NCI-H2196 treated with DMSO at 0.1 percent for 48 hours (cell line): ENCODE results near the gene RABL3.
"Not testable (repeated sequence)": the region's sequence is repeated elsewhere in the genome, so short reads cannot be mapped to it uniquely, and the experiment has no call there.

Experiments used
- DNase-seq: peaks from one replicate; lab custom pipeline; 2025; ENCODE audit not compliant: unreplicated experiment; lab: John Stamatoyannopoulos, UW

RABL3 gene

GRCh38 chr3:120683671-120684301 lies 58.5 kb downstream of the RABL3 start:
- no peak for DNase-seq

- DNase-seq: no peak
These were observed 59.1 kb downstream of the RABL3 start for GRCh38 chr3:120683213-120683612.

GRCh38 chr3:120682095-120682681 lies 60.1 kb downstream of the RABL3 start, which contains the start of gene HGD:
Gene HGD, minus strand, starts transcription at chr3:120682239. Its CDS starts 128 bp downstream, at chr3:120682111.
- DNase-seq: no peak

DNA sequence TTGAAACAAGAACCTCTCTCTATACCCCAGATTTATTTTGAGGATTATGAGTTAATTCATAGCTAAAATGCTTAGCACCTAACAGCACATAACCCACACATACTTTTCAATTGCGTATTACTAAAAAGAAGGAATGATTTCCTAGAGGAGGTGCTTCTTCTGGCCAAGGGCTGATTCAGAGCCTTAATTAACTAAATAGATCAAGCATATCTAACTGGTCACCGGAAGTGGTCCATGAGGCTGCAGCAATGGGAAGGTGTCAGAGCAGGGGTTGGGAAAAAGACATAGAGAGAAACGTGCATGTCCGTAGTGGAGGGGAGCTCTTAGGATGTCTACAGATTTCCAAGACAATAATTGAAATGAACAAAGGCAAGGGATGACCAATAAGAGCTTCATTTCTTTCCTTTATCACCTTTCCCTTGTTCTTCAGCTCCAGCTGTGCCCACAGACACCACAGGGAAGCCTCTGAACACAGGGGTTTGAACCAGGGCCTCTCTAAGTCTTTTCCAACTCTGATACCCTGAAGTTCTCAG lies 60.7 kb downstream of the RABL3 start:
- no peak for DNase-seq

- DNase-seq: no peak
These were observed 61.3 kb downstream of the RABL3 start for GRCh38 chr3:120681018-120681417.

DNA sequence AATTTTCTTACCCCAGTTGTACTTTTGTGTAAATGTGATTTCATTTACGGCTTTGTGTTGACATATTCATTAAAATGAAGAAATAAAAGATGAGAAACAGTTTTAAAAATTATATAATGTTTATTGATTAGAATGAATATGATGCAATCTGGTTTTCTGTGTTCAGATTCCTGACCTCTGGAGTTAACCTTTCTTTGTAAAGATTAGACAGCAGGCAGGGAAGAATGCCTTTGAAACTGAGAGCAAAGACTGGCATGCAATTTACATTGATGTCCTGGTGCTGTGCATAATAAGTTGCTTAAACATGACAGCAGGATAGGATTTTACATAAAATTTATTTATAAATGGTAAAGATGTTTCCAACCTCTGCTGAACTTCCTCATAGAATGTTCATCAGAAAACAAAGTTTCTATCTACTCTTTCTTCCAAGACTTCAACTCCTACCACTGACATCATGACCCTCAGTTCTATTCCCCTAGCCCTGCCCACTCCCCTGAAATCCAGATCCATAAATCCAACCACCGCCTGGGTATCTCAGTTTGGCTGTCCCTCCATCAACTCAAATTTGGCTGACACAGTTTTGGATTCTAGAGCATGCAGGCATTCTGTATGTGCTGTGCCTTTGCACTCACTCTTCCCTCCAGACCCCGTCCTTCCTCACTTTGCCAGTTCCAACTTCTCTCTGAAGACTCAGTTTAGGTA lies 62.0 kb downstream of the RABL3 start:
- no peak for DNase-seq

DNA sequence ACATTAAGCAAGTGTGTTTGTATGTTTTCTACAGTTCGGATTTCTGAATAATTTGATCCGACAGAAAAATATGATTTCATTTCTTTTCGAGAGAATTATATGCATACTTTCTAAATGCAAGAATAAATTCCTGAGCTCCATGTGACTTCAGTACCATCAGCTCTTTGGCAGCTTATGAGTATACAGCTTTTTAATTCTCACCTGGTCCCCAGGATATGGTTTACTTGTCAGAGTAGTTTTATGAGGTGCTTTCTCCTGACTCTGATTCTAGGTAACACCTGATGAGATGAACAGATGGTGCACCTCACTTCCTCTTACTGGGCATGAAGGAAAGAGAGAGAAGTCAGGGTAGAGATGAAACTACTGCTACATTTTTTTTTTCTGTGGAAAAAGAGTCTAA lies 63.3 kb downstream of the RABL3 start:
- DNase-seq: no peak

- DNase-seq: no peak
These were observed 63.9 kb downstream of the RABL3 start for GRCh38 chr3:120678331-120678947.

DNA sequence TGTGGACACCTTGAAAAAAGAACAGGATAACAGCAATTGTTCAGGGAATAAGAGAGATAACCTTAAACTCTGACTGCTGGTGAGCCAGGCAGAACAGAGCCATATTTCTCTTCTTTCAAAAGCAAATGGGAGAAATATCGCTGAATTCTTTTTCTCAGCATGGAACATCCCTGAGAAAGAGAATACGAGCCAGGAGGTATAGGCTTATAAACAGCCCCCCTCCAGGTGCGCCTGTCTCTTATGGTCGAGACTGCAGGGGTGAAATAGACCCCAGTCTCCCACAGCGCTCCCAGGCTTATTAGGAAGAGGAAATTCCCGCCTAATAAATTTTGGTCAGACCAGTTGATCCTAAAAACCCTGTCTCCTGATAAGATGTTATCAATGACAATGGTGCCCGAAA lies 65.1 kb downstream of the RABL3 start:
- DNase-seq: not testable (repeated sequence)

DNA sequence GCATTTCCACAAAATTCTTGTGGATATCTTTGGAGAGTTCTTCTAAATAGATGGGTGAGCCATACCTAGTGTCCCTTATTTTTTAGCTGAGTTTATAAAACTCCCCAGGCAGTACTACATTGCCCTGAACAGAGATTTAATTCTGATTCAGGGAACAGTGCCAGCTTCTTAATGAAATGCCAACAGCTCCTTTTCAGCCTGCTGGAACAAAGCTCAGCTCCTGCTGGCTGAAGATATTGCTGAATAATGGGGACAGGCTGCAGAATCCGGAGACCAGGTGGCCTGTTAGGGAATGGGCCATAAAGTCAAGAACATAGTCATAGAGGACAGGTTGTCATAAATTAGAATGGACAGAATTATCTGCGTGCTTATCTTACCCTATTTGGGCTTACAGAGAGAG lies 69.2 kb downstream of the RABL3 start:
- DNase-seq: no peak

DNA sequence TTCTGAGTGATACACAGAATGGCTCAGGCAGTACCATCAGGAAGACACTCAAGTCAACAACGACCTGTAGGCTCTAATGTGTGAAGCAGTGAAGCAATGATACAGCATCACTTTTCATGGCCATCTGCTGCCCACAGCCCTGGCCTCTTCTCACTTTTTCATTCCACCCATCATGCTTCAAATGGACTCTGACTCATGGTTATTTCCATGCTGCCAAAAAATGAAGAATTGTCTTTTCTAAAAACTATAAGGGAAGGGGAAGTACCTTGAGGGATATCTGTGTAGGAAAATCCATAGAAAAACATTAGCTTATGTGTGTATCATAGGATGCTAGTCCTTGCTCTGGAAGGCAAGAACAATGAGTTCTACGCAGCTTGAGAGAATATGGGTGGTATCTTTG lies 71.7 kb downstream of the RABL3 start:
- no peak for DNase-seq

DNA sequence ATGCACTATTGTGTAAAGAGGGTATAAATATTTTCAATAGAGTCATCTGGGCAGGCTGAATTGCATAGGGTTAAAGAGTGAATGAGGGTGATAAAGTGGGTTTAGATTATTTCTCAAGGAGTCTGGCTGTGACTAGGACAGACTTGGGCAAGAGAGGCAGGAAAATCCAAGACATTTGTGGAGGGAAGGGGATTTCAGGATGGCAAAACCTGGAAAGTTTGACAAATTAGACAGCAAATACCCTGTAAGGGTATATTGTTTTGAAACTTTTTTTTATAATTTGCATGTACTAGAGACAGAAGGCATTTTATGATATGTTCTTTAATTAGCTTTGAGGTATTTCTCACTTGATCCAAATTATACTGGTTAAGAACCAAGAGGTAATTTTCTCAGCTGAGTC lies 77.4 kb downstream of the RABL3 start:
- DNase-seq: no peak

DNA sequence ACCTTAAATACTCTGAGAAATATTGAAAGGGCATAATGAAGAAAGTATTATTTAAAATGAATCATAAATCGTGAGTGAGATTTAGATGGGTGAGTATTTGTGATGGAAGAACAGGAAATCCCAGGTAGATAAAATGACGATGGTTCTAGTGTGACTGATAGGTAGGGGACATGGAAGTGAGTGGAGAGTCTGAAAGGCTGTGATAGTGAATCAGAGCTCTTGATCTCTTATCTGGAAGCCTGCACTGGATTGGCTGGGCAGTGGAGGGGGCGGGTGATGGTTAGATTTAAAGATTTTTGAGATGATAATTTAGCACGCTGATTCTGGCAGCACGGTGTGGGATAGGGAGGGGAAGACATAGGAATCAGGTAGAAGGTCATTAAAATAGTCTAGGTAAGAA lies 80.4 kb downstream of the RABL3 start:
- DNase-seq: no peak

- no peak for DNase-seq
These were observed 81.0 kb downstream of the RABL3 start for GRCh38 chr3:120661106-120661905.

- no peak for DNase-seq
These were observed 82.5 kb downstream of the RABL3 start for GRCh38 chr3:120659834-120660233.

- no peak for DNase-seq
These were observed 83.0 kb downstream of the RABL3 start for GRCh38 chr3:120659285-120659684.

DNA sequence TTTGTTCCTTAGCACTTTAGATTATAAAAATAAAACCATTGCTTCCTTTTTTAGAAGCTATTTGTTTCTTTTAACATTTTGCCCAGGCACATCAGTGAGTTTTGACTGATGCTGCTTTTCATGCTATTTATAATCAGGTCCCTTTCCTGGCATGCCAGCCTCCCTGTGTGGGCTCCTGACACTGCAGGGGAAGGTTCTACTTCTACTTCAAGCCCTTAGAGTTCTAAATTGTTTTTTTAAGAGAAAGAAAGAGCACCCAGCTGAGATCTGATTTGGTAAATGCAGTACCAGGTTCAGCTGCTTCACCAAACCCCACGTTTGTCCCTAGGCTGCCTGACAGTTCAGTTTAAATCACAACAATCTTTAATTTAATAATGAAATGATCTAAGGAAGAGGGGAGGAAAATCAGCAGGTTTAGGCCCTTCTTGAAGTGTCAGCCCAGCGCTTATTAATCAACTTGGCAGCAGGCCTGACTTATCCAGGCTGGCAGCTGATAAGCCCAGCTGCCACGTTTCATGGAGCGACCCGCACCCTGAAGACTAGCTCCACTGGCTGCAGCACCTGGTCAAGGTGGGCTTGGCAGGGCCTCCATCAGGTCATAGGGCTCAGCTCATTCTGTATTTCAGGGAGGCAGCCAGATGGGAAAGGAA lies 89.3 kb downstream of the RABL3 start:
- DNase-seq: no peak

DNA sequence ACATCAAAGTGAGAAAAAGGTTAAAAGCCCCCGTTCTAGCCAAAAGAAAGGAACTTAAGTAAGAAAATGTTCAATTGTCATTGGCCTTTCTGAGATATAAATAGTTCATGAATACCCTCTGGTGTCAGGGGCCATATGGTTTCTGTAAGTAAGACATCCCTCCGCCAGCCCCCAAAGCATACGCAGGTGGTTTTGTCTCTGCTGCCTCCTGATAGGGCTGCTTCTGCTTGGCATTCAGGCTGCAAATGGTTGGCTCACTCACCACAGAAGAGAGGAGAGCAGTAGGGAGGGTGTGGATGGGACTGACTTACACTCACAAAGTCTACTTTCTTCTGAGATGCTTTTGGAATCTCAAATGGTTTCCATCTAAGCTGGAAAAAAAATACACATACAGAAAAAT lies 90.0 kb downstream of the RABL3 start:
- DNase-seq: no peak

DNA sequence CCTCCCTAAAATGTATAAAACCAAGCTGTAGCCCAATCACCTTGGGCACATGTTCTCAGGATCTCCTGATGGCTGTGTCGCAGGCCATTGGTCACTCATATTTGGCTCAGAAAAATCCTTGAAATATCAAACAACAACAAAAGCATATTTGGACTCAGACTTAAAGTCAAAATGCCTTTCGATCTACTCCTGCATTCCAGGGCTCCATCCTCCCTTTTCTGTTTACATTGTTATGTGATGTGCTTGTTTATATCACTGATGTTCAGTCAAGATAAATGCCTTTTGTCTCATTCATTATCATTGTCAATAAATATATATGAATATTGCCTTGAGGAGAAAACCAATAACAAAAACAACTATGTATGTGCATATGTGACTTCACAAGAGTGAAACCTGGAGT lies 92.0 kb downstream of the RABL3 start:
- DNase-seq: no peak

DNA sequence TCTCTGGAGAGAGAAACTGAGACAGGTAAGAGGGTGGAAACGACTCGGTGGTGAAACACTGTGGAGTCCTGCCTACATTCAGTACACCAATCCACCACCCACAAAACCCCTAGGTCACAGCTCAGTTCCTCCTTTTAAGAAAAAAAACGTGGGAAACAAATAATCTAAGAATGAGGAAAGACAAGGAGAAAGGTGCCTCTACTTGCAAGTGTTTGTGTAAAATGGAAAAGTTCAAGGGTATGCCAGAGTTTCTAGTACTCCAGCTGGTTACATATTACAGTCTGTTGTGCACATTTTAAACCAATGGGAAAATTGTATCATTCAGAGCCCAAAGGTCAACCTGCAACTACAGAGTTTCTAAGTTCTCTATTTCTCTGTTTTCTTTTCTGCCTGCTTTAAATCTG lies 92.5 kb downstream of the RABL3 start:
- DNase-seq: no peak
